ENCODE measurements around the gene ZNF286A. TPM values are rescaled to one million over a fixed set of nuclear protein-coding genes. Genes with fewer than 3 reads are reported as not detected.

ZNF286A gene
- total RNA-seq: 18.5 and 51.4 TPM in 2 replicates

DNA sequence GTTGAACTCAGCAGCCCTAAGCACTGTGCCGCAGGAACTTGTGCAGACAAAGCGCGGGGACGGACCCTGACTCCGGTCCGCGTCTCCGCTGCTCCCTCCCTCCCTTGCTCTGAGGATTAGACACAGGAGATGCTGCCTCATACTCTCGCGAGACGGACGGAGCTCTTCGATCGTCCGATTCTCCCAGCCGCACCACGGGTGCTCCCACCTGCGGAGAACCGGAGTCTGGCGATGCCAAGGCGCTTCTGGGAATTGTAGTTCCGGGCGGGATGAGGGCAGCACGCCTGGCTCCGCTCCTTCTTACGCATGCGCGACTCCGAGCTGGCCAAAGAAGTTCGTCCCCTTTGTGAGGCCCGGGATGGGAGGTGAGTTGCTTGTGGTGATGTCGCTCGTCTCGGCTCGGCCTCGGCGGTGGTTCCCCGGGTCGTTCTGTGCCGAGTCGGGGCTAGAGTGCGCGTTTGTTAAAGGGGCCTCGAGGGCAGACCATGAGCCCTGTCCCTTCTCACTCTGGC, at the start of gene ZNF286A:
ZNF286A (plus strand) TSS at position 340 of the 512 bp plus-strand sequence. CDS start 578 bp downstream, outside the sequence.

DNA sequence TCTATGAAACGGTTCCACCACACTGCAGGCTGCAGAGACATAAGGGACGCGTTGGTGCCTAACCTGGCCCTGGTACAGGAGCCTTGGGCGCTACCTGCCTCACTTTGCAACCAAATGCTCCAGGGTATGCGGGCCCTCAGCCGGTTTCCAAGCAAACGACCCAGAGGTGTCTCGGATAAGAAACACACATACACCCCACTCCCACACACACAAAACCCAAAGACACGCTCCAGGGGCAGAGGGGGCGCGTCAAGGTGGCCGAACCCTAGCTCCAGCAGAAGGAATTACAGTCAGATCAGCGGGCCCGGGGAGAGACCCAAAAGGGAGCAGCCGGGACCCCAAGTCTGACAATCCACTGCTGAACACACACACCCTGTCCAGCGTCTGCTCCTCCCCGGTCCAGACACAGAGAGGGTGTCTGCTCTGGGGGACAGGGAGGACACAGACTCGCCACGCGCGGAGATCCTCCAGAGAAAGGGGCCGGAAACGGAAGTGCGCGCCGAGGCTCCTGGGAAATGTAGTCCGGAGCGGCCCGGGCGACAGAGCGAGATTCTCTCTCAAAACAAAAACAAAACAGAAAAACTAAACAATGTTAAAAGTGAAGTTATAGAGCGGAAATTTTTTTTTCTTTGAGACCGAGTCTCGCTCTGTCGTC, 15.6 kb upstream of the ZNF286A start, which contains the start of gene TRIM16:
TRIM16 (minus strand) TSS at position 488 of the 655 bp plus-strand sequence. CDS start 32,702 bp downstream, outside the sequence.

DNA sequence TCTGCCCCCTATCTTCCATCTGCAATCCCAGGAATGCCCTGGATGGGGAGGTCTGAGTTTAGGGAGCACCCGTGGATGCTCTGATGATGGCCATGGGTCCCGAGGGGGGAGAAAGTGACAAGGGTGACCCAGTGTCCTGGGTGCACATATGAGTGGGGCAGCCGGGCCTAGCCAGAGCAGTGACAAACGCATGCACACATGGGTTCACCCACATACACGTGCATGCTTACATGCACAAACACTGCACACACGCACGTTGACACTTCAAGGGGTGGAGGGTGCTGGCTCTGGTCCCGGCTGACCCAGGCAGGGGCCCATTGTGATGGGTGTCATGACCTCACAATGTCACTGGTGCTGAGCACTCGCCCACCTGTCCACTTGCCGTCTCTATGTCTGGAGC, 32.3 kb downstream of the ZNF286A start, which contains the start of gene TBC1D26:
TBC1D26 (plus strand) TSS at position 384 of the 400 bp plus-strand sequence. CDS start 3,066 bp downstream, outside the sequence.

Other genes with a start within 250 kb of the ZNF286A start
- gene CDRT4, start 232.1 kb upstream of the ZNF286A start, total RNA-seq: 0.37 TPM in 1 of 2 replicates, not detected in the other
- gene TVP23C, start 136.3 kb upstream of the ZNF286A start, total RNA-seq: 3.7 and 4.8 TPM in 2 replicates
- 0.37 TPM in 1 of 2 replicates, not detected in the other for gene FBXW10B, start 80.0 kb upstream of the ZNF286A start, total RNA-seq
- 27.2 and 31.4 TPM in 2 replicates for gene TRIM16, start 15.4 kb upstream of the ZNF286A start, total RNA-seq
- gene TBC1D26, start 32.5 kb downstream of the ZNF286A start, total RNA-seq: not detected in 2 replicates
- gene ADORA2B, start 245.4 kb downstream of the ZNF286A start, total RNA-seq: 37.8 and 39.8 TPM in 2 replicates

All from cardiac ventricle fibroblast (primary cell).